Effector CD8-positive, alpha-beta T cell (primary cell): Measurements from ENCODE around the gene TTC8.

ENCODE experiments used
- DNase-seq: peaks from one replicate; lab custom pipeline; 2025; lab: John Stamatoyannopoulos, UW

Gene TTC8

DNA sequence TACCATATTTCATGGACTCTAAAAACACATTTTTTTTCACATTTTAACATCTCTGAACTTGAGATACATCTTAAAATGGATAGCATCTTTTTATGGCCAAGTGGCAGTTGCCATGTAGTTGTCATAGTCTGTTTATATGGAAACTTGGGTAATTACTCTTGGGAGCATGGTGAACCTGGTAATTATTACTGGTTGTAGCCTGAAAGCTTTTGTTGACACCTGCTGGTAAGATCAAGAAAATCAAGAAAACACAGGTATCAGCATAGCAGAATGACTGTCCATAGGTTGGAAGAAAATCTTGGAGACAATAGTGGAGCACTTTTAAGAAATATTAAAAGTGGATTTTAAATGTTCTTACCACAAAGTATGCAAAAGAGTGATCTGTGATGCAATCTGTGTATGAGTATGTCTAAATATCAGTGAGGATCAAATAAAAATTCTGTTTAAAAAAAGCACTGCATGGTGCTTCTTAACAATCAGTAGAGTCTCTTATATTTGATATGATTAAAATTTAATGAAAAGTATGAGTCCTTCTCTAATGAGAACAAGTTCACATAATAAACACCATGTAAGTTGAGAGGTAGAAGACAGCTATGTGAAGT, 44.2 kb downstream of the TTC8 start:
- DNase-seq = no peak

GRCh38 chr14:88870777-88871176, 46.3 kb downstream of the TTC8 start:
- no peak for DNase-seq

DNA sequence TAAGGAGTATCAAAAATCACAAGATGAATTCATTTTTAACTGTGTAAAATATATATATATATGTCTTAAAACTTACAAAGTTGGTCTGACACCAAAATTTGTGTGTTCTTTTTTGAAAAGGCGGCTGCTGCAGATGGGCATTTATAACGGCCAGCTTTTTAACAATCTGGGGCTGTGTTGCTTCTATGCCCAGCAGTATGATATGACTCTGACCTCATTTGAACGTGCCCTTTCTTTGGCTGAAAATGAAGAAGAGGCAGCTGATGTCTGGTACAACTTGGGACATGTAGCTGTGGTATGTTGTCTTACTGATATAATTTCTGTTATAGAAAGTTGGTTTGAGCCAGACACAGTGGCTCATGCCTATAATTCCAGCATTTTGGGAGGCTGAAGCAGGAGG, 47.0 kb downstream of the TTC8 start:
- no peak for DNase-seq

GRCh38 chr14:88872976-88873375, 48.5 kb downstream of the TTC8 start:
- DNase-seq = no peak

DNA sequence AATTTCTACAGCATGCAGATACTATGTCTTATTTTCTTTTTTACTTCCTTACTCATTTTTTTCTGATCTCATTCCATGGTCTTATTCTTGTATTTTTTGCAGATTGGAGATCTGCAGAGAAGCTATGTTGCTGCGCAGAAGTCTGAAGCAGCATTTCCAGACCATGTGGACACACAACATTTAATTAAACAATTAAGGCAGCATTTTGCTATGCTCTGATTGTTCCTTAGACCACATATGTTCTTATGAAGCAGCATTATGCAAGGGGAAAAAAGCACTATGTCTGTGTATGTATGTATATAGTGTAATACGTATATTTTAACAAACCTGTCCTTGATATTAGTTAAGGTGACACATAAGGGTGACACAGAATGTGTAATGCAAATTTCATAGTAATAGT, 52.7 kb downstream of the TTC8 start:
- no peak for DNase-seq

DNA sequence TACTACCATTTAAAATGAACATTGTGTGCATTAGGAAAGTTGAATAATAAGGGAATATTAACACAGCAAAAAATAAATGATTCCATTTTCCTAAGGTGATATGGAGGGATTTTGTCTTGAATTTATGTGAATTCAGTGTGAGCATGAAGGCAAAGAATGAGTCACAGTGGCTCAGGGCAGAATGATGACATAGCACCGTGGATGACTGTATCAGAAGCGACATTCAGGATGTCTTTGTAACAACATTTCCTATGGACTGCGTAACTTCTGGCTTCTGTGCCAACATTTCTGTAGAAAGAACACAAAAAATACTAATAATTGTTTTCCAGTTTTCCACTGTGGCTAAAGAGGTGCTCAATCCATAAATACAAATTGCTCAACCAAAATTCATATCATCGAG, 54.6 kb downstream of the TTC8 start:
- DNase-seq = no peak

DNA sequence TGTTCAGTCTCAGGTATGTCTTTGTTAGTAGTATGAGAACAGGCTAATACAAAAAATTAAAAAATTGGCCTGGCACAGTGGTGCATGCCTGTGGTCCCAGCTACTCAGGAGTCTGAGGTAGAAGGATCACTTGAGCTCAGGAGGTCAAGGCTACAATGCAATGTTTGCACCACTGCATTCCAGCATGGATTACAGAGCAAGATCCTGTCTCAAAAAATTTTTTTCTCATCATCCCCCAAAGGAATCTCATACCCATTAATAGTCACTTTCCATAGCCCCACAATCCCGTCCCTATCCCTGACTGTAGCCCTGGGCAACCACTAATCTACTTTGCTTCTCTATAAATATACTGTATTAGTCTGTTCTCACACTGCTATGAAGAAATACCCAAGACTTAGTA, 57.8 kb downstream of the TTC8 start:
- no peak for DNase-seq

DNA sequence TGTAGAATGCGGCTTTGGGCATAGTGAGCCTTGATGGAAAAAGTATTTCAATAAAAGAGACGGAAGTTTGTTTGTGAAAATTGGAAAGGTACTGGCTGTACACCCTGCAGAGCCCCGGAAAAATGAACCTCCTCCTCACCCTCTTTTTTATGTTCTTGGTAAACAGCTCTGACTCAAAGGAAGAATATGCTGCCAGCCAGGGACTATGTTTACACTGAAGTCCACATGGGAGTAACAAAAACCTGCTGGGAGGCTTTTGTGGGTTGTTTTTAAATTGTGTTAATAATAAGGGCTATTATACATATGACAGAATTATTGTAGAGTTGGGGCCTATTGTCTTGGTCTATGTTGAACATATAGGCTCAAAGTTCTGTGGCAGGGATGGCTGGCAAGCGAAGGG, 70.7 kb downstream of the TTC8 start:
- no peak for DNase-seq

GRCh38 chr14:88901189-88901588, 76.7 kb downstream of the TTC8 start:
- no peak for DNase-seq

- DNase-seq = no peak
These were observed 77.5 kb downstream of the TTC8 start for GRCh38 chr14:88901991-88902390.

- no peak for DNase-seq
These were observed 78.4 kb downstream of the TTC8 start for GRCh38 chr14:88902850-88903249.

GRCh38 chr14:88904206-88904647, 79.8 kb downstream of the TTC8 start:
- DNase-seq = no peak

GRCh38 chr14:88904864-88905263, 80.4 kb downstream of the TTC8 start:
- no peak for DNase-seq

- no peak for DNase-seq
These were observed 83.8 kb downstream of the TTC8 start for GRCh38 chr14:88908216-88908615.

GRCh38 chr14:88910386-88910785, 85.9 kb downstream of the TTC8 start:
- no peak for DNase-seq

GRCh38 chr14:88911809-88912208, 87.4 kb downstream of the TTC8 start:
- no peak for DNase-seq

DNA sequence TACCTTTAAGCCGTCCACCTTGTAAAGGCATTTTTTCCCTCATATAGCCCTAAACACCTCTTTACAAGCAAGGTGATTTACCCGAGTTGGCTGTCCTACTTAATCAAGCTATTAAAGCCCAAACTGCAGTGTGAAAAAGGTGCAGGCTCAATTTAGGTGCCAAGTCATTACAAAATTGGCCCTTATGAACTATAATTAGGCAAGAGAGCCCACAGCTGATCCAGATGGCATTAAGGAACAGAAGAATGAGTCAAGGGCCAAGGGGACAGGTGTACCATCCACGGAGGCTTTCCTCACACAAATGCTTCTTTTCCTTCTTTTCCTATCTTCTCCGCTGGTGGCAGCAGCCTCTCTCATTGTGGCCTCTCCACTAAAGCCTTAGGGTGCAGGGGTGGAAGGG, 90.5 kb downstream of the TTC8 start:
- DNase-seq = no peak

DNA sequence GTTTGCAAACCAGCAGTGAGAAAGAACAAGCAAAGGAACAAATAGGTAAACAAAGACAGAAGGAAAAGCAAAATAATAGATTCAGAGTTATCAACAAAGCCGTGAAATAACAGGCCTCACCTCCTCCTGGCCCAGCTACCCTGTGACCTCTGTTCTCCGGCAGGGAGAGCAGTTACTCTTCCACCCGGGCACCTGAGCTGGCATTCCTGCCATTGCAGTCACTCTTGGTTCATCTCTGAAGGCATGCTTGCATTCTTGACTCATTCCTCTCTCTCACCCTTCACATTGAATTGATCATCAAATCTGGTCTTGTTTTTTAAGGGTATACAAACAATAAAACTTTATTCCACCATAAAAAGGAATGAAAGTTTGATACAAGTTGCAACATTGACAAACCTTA, 95.1 kb downstream of the TTC8 start:
- DNase-seq = no peak
